Smooth muscle cell of the umbilical artery (primary cell): ENCODE results near the gene PCDH8. TPM values are rescaled to one million over a fixed set of nuclear protein-coding genes. Genes with fewer than 3 reads are reported as not detected.

ENCODE experiments used
- total RNA-seq: library from RNA; depleted of rRNA; stranded (reverse); fragments of >200 nt; gene quantifications from 2 replicates; pipeline ENCODE4 v1.2.3, GENCODE V29; 2014

Gene PCDH8, protein sequence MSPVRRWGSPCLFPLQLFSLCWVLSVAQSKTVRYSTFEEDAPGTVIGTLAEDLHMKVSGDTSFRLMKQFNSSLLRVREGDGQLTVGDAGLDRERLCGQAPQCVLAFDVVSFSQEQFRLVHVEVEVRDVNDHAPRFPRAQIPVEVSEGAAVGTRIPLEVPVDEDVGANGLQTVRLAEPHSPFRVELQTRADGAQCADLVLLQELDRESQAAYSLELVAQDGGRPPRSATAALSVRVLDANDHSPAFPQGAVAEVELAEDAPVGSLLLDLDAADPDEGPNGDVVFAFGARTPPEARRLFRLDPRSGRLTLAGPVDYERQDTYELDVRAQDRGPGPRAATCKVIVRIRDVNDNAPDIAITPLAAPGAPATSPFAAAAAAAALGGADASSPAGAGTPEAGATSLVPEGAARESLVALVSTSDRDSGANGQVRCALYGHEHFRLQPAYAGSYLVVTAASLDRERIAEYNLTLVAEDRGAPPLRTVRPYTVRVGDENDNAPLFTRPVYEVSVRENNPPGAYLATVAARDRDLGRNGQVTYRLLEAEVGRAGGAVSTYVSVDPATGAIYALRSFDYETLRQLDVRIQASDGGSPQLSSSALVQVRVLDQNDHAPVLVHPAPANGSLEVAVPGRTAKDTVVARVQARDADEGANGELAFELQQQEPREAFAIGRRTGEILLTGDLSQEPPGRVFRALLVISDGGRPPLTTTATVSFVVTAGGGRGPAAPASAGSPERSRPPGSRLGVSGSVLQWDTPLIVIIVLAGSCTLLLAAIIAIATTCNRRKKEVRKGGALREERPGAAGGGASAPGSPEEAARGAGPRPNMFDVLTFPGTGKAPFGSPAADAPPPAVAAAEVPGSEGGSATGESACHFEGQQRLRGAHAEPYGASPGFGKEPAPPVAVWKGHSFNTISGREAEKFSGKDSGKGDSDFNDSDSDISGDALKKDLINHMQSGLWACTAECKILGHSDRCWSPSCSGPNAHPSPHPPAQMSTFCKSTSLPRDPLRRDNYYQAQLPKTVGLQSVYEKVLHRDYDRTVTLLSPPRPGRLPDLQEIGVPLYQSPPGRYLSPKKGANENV
- not detected in 2 replicates for total RNA-seq

DNA sequence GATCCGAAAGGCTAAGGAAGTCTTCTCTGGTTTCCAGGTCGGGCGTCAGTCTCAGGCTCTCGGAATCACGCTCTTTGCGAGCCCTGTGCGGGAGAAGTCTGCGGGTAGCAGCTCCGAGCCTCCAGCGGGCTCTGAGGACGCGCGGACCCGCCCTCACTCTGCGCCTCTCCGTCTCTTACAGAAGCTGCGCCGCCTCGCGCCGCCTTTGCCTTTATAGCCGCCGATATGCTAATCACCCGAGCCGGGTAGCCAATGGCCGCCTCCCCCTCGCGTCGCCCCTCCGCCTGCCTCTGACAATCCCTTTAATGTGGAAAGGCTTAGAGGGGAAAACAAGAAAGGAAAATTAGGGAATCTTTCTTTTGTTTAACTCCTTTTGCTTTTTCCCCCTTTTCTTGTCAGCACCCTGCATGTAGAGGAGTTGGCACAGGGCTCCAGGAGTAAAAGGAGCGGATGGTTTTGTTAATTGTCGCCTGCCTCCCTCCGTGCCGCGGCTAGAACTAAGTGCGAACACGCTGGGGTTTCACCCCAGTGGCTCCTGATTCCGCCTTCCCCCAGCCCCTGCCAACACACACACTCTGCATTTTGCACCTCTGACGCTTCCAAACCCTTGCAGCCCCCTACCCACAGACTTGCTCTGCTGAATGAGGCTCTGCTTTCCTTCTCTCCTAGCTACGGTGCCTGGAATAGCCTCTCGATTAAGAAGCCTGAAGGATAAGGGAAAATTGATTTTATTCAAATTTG, at the start of gene PCDH8:
PCDH8 (minus strand) TSS at position 186 of the 741 bp plus-strand sequence. CDS start 204 bp downstream, outside the sequence.

Other genes starting within 250 kb of the PCDH8 start
- gene HNRNPA1L2, start 206.2 kb downstream of the PCDH8 start, total RNA-seq = 2.5 and 2.7 TPM in 2 replicates
- gene SUGT1, start 195.8 kb downstream of the PCDH8 start, total RNA-seq = 46.0 and 63.5 TPM in 2 replicates
- not detected in 2 replicates for gene CNMD, start 108.8 kb downstream of the PCDH8 start, total RNA-seq
- gene OLFM4, start 180.2 kb upstream of the PCDH8 start, total RNA-seq = not detected in 2 replicates